PFSK-1 (cell line): ENCODE measurements around the gene NF2.

Experiments
- FOXP2 ChIP-seq: optimal IDR thresholded peaks from 2 replicates; pipeline ENCODE3; 2011; ENCODE audit warnings: borderline replicate concordance, control low read depth, inconsistent platforms; ENCODE audit not compliant: insufficient read depth; ENCODE audit errors: extremely low read length, extremely low read depth
- POLR2AphosphoS5 ChIP-seq: IDR thresholded peaks from 2 replicates; pipeline ENCODE4 v1.6.1; 2012; ENCODE audit warnings: low read depth, mild to moderate bottlenecking, control low read depth, low read length, moderate library complexity
- REST ChIP-seq, 2 experiments: IDR thresholded peaks; 2 replicates each; pipeline versions ENCODE4 v1.6.1 to v1.8.0; 2011 to 2012; ENCODE audit warnings: low read depth in 2 of 2, low read length in 2 of 2, control low read depth in 1 of 2, inconsistent platforms in 1 of 2, mild to moderate bottlenecking in 1 of 2, moderate library complexity in 1 of 2; ENCODE audit not compliant: insufficient read depth in 1 of 2
- SIN3A ChIP-seq: IDR thresholded peaks from 2 replicates; pipeline ENCODE4 v1.6.1; 2012; ENCODE audit warnings: mild to moderate bottlenecking, low read length, moderate library complexity, borderline replicate concordance; ENCODE audit not compliant: insufficient read depth
- TAF1 ChIP-seq: IDR thresholded peaks from 2 replicates; pipeline ENCODE4 v1.6.1; 2012; ENCODE audit warnings: low read length, control low read depth, borderline replicate concordance; ENCODE audit not compliant: insufficient read depth

GRCh38 chr22:29638678-29639077 is 35.2 kb downstream of the NF2 start:
- no peak for TF ChIP-seq TAF1
- TF ChIP-seq POLR2AphosphoS5, result no peak
- TF ChIP-seq REST (IDR thresholded peaks at IDR 0.05; ENCODE audit: insufficient read depth in 1 of 2, low read depth in 2 of 2, low read length in 2 of 2), result no peak
- no peak for TF ChIP-seq SIN3A
- TF ChIP-seq FOXP2, result no peak
